Measurements from ENCODE around the gene ASB14. TPM values are rescaled to one million over a fixed set of nuclear protein-coding genes. Genes with fewer than 3 reads are reported as not detected.

ASB14 gene
- total RNA-seq, 1 experiment from 2014 or later = not detected

DNA sequence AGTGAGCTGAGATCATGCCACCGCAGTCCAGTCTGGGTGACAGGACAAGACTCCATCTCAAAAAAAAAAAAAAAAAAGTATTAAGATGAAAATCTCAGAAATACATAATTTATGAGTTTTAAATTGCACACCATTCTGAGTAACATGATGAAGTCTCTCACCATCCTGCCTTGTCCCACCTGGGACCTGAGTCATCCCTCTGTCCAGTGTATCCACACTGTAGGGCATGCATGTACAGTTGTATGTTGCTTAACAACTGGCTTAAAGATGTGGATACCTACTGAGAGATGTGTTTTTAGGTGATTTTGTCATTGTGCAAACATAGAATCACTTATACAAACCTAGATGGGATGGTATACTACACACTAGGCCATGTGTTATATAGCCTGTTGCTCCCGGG is 17.1 kb downstream of the ASB14 start:
- in situ Hi-C loops (cut with HindIII; ENCODE audit: low pct_unique_long_range_greater_than_20kb, low sequenced_read_pairs) = no loop called here
- DNase-seq (ENCODE audit: low read depth) = no peak

DNA sequence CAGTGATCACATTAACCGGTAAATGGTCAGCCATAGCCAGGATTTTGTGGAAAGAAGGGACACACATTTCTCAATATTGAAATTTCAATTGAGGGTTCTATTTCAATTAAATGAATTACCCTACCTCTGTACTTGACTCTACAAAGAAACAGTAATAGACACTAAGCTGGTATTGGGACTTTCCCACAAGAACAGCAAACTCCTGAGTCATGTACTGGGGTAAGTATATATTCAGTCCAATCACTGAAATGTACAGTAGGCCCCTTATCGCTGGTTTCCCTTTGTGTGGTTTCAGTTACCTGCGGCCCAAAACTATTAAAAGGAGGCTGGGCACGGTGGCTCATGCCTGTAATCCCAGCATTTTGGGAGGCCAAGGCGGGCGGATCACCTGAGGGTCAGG is 17.6 kb downstream of the ASB14 start:
- in situ Hi-C loops (cut with HindIII; ENCODE audit: low pct_unique_long_range_greater_than_20kb, low sequenced_read_pairs) = no loop called here
- DNase-seq (ENCODE audit: low read depth) = no peak

DNA sequence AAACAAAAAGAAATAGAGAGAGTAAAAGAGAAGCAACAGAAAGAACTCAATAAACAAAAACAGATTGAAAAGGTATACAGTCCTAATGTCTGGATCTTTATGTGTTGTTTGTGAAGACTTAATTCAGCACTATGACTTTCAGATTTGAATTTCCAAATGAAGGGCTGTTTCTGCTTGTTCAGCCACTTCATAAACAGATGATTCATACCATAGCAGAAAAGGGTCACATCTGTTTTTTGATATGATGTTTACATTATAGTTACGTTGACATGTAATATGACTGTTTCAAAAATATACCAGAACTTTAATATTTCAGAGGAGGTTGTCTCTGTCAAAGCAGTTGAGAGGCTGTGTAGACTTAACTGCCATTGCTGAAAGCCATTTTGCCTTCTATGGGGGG is 24.1 kb downstream of the ASB14 start:
- in situ Hi-C loops (cut with HindIII; ENCODE audit: low pct_unique_long_range_greater_than_20kb, low sequenced_read_pairs) = no loop called here

DNA sequence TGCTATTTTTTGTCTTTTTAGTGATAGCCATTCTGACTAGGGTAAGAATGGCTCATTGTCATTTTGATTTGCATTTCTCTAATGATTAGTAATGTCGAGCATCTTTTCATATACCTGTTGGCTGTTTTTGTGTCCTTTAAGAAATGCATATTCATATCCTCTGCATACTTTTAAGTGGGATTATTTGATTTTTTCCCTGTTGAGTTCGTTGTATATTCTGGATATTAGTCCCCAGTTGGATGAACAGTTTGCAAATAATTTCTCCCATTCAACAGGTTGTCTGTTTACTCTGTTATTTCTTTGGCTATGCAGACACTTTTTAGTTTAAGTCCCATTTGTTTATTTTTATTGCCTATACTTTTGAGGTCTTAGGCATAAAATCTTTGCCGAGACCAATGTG is 30.6 kb downstream of the ASB14 start:
- in situ Hi-C loops (cut with HindIII; ENCODE audit: low pct_unique_long_range_greater_than_20kb, low sequenced_read_pairs) = no loop called here
- no peak for DNase-seq (ENCODE audit: low read depth)

More for the DNA sequence above, 24.1 kb downstream of the ASB14 start:
- no peak for DNase-seq (ENCODE audit: low read depth)

DNA sequence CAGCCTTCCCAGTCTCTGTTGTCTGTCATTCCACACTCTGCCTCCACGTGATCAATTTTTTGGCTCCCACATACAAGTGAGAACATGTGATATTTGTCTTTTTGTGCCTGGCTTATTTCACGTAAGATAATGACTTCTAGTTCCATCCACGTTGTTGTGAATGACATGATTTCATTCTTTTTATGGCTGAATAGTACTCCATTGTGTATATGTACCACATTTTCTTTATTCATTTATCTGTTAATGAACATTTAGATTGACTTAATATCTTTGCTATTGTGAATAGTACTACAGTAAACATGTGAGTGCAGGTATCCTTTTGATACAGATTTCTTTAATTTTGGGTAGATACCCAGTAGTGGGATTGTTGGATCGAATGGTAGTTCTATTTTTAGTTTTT is 31.4 kb downstream of the ASB14 start:
- no peak for DNase-seq (ENCODE audit: low read depth)

DNA sequence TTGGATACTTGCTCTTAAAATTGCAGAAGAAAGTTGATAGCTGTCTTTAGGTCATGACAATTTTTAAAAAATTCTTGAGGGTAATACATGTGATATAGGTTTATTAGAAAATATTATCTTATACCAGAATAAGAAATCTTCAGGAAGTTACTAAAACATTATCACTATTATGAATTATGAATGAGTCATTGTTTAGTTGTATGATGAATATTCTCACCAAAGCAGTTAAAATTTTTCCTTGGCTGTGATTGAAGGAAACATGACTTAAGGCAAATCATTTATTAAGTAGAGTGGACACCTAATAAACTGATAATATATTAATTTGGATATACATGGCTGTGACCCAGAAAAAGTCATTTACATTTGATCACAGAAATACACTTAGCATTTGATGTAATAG is 34.8 kb downstream of the ASB14 start:
- DNase-seq (ENCODE audit: low read depth) = no peak
- in situ Hi-C loops (cut with HindIII; ENCODE audit: low pct_unique_long_range_greater_than_20kb, low sequenced_read_pairs) = no loop called here

More for the DNA sequence above, 31.4 kb downstream of the ASB14 start:
- in situ Hi-C loops (cut with HindIII; ENCODE audit: low pct_unique_long_range_greater_than_20kb, low sequenced_read_pairs) = no loop called here

DNA sequence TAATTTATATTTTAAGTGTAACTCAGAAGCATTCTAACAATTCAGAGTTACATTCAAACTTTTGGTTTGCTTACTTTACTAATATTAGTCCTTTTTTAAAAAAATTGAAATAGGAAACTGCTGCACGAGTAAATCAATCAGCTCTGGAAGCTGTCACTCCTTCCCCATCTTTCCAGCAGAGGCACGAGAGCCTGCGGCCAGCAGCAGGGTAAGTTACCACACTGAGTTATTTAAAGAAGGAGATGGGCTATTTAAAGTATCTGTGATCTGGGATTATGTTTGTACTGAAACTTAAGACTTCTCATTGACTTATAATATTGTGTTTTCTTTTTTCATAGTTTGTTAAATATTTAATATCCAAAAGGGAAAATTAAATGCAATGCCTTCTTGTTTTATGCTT is 35.6 kb downstream of the ASB14 start:
- in situ Hi-C loops (cut with HindIII; ENCODE audit: low pct_unique_long_range_greater_than_20kb, low sequenced_read_pairs) = no loop called here

DNA sequence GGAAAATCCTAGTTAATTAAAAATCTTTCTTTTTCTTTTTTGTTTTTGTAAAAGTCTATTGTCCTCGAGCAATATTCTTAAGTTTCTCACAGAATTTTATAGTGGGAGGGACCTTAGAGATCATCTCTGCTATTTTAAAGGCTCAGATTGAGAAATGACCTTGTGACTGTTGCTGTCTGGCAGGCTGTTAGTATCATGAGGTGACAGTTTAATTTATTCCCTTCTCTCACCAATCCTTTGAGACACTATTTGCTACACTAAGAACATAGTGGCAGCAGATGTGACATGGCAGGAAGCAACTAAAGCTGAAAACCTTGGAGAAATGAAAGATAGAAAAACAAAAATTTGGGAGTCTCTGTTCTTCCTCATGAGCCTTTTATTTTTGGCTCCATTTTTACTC is 40.1 kb downstream of the ASB14 start:
- no peak for DNase-seq (ENCODE audit: low read depth)
- in situ Hi-C loops (cut with HindIII; ENCODE audit: low pct_unique_long_range_greater_than_20kb, low sequenced_read_pairs) = no loop called here

More for the DNA sequence above, 35.6 kb downstream of the ASB14 start:
- no peak for DNase-seq (ENCODE audit: low read depth)

DNA sequence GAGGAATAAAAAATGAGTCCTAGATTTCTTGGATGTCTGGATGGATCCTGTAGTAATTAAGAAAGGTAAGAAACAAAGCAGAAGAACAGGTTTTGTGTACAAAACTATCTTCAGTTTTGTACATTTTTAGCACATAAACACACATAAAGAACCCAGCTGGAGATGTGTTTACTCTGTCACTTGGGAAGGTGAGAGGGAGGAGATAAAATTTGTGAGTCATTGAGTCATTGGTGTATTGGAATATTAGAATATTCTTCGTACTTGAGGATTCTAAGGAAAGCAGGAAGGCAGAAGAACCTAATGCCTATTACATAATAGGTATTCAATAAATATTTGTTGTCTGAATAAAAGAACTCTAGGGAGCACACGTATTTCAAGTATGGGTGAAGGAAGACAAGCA is 47.5 kb downstream of the ASB14 start:
- in situ Hi-C loops (cut with HindIII; ENCODE audit: low pct_unique_long_range_greater_than_20kb, low sequenced_read_pairs) = no loop called here
- no peak for DNase-seq (ENCODE audit: low read depth)

DNA sequence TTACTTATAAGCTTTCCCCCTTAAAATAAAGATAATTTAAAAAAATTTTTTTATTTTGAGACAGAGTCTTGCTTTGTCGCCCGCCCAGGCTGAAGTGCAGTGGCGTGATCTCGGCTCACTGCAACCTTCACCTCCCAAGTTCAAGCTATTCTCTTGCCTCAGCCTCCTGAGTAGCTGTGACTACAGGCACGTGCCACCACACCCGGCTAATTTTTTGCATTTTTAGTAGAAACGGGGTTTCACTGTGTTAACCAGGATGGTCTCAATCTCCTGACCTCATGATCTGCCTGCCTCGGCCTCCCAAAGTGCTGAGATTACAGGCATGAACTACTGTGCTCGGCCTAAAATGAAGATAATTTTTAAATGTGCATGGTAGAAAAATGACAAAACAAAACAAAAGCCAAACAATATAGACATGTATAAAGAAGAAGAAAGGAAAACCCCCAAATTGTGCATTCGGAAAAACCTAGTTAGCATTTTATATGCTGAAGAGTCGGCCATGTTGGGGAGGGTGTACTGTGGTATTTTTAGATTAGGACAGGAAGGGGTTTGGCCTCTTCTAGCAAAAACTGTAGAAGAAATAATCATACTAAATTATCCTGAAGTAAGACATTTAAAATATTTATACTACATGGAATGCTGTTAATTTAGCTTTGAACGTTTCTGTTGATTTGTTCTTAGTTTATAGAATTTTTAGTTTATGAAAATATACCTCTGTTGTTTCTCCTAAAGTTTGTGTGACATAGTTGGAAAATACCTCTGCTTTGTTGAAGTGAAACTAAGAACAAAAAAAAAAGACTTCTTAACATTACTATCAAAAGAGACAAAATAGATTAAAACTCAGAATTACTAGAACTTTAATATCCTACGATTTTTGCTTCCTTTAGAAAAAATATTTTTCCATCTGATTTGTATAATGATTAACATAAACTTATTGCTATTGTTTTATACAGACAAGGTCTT is 57.6 kb downstream of the ASB14 start:
- in situ Hi-C loops (cut with HindIII; ENCODE audit: low pct_unique_long_range_greater_than_20kb, low sequenced_read_pairs) = no loop called here

DNA sequence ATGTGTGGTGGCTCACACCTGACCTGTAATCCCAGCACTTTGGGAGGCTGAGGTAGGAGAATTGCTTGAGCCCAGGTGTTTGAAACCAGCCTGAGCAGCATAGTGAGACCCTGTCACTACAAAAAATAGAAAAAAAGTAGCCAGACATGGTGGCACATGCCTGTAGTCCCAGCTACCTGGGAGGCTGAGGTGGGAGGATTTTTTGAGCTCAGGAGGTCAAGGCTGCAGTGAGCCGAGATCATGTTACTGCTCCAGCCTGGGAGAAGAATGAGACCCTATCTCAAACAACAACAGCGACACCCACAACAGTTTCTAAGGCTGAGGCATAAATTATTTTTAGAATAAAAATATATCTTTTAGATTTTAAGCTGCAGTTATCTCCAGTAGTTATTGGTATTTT is 58.7 kb downstream of the ASB14 start:
- DNase-seq (ENCODE audit: low read depth) = no peak
- in situ Hi-C loops (cut with HindIII; ENCODE audit: low pct_unique_long_range_greater_than_20kb, low sequenced_read_pairs) = no loop called here

More for the DNA sequence above, 57.6 kb downstream of the ASB14 start:
- DNase-seq (ENCODE audit: low read depth) = no peak

DNA sequence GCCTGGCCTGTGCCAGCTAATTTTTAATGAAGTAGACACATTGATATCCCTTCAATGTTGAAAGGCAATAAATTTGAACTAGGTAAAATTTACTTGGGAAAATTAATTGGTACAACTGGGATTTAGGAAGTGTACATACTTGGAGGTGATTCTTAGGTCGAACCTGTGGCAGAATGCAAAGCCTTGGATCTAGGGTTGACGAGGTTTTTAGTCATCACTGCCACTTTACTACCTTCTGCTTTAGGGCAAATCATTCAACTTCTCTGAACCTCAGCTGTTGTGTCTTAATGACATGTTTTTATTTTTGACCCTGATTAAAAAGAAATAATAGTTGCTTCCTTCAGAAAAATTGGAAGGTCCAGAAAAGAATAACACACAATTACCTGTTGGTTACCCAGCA is 62.5 kb downstream of the ASB14 start:
- in situ Hi-C loops (cut with HindIII; ENCODE audit: low pct_unique_long_range_greater_than_20kb, low sequenced_read_pairs) = no loop called here
- DNase-seq (ENCODE audit: low read depth) = no peak

DNA sequence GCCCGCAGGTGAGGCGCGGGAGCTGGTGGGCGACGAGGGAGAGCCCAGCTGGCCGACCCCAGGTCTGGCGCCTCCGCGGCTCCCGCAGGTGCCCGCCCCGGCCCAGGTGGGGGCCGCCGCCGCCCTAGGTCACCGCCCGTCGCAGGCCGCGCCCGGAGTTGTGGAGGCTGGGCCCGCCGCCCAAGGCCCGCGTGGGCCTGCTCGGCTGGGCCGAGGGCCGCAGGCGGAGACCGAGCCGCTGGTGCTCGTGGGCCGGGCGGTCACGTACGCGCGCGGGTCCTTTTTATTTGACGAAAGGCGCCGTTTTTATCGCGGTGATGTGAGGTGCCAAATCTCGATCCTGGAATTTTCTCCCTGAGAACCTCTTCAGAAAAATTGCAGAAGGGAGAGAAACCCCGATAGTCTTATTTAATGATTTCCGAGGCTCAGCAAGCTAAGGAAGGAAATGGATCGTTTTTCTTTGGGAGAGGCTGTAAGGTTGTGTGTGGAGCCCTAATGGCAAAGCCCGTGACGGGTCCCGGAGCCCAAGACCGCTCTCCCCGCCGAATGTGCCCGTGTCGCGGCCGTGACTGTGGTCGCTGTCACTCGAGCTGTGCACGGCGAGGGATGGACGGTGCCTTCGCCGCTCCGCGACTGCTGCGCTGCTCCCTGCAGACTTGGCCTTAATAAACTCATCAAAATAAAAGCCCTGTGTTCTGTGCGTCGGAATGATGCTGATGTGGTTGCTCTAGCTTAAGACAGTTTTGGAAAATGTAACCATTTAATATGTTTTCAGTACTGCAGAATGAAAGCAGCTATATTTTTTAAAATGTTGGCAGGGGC is 64.3 kb downstream of the ASB14 start:
- in situ Hi-C loops (cut with HindIII; ENCODE audit: low pct_unique_long_range_greater_than_20kb, low sequenced_read_pairs) = no loop called here
- peak; percentile 33 for DNase-seq (ENCODE audit: low read depth)

DNA sequence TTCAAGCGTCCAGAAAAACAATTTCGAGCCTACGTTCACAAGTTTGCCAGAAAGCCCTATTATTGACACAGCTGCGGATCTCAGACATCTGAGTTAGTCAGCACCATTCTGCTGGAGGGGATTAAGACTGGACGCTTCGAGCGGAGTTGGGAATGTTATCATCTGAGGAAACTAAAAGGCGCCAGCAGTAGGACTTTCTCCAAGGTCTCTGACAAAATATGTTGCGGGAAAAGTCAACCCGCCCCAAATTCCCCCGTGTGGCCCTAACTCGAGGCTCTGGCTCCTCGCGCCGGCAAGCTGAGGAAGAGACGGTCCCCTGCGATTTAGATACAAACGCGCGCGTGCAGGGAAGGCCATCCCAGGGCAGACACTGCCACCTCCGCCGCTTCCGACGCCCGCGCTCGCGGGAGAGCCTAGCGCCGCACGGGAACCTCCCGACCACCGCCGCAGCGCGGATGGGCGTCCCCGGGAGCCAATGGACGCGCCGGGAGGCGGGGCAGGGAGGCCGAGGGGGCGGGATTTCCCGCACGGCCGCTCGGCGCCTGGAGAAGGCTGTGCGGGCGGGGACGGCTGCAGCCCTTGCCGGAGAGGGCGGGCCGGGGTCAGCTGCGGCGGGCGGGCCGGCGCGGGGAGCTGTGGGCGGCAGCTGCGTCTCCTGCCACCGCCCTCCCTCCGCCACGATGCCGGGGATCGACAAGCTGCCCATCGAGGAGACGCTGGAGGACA is 65.1 kb downstream of the ASB14 start, which contains the start of gene APPL1:
Gene APPL1 (plus strand): TSS at position 526 of the 726 bp plus-strand sequence. CDS start 155 bp downstream, at position 681.
- in situ Hi-C loops (cut with HindIII; ENCODE audit: low pct_unique_long_range_greater_than_20kb, low sequenced_read_pairs) = no loop called here
- peak; percentile 88 for DNase-seq (ENCODE audit: low read depth)

DNA sequence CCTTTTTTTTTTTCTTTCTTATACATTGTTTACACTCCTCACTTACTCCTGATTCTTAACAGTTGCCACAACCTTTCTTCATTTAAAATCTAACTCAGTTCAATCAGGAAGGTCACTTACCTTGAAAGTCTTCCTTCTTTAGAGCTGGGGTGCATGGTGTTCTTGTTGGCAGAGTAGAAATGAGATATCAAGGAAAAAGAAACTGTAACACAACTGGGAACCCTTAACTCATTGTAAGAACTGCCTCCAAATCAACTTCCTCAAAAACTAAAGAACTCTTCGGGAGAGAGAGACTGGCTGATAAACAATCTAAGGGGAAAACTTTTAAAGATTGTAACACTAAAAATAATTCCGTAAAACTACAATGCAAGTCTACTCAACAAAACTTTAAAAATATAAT is 66.3 kb downstream of the ASB14 start:
- in situ Hi-C loops (cut with HindIII; ENCODE audit: low pct_unique_long_range_greater_than_20kb, low sequenced_read_pairs) = no loop called here
- DNase-seq (ENCODE audit: low read depth) = no peak

DNA sequence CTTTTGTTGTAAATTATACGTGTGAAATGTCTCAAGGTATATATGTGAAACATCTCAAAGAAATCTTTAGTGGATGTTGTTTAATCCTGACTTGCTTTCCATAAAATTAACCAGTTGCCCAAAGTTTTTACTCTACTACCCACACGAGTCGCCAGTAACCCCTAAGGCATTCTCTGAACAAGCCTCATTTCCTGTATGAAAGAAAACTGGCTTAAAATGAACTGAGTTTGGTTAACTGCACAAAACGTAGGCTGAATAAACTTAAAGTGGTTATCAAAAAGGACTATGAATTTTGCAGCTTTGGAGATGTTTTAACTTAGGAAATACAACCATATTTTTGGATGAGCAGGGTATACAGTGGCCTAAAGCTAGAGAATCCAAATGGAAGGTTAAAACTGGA is 67.6 kb downstream of the ASB14 start:
- DNase-seq (ENCODE audit: low read depth) = no peak
- in situ Hi-C loops (cut with HindIII; ENCODE audit: low pct_unique_long_range_greater_than_20kb, low sequenced_read_pairs) = no loop called here

DNA sequence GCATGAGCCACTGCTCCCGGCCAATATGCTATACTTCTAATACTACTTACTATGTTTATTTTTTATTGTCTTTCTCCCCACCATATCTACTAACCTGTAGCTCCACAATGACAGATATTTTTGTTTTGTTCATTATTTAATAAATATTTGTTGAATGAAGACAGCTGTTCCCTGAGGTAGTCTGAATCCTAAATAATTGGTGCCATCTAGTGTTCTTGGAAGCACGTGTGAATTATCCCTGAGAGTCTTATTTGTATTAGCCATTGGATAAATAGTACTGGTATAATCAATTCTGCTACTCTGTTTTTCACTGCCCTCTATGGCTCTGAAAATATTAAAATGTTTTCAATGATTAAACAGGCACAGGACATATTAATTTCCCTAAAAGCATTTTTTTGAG is 70.6 kb downstream of the ASB14 start:
- in situ Hi-C loops (cut with HindIII; ENCODE audit: low pct_unique_long_range_greater_than_20kb, low sequenced_read_pairs) = no loop called here
- peak; percentile 2 for DNase-seq (ENCODE audit: low read depth)

Measured in Caki2 (cell line).